Activated CD4-positive, CD25-positive, alpha-beta regulatory T cell treated with anti-CD3 and anti-CD28 coated beads, Interleukin-2, amount 50 U/mL, for 24 hours (primary cell): ENCODE measurements around the gene SLC35F3.

Source experiments
- ATAC-seq, 2 donors: fragments of 150-1000 bp; cut with Tn5 transposase; one replicate each; pipeline ENCODE4 v1.10.0; 2021; ENCODE audit warnings: mild to moderate bottlenecking in 1 of 2, moderate library complexity in 1 of 2

SLC35F3 gene

DNA sequence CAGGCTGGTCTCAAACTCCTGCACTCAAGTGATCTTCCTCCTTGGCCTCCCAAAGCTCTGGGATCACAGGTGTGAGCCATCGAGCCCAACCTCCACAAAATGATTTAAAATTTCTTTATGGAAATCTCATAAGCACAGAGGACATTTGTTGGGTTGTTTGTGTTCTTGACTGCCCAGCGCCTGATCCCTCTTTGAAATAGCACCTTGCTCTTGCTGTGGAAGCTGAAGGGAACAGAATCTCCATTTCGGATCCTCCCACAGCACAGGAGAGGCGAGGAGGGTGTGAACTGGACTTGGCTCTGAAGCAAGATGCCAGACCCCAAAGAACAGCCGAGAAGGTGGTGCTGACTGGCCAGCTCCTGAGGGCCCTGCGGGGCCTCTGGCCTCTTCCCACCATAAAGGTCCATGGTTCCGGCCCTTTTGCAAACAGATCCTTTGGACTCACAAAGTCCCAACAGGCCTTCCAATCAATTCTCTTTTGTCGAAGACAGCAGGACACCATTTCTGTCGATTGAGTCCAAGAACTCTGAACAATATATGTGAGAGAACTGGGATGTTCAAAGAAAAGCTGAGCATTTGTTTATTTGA, 423.2 kb downstream of the SLC35F3 start:
- no peak for ATAC-seq

DNA sequence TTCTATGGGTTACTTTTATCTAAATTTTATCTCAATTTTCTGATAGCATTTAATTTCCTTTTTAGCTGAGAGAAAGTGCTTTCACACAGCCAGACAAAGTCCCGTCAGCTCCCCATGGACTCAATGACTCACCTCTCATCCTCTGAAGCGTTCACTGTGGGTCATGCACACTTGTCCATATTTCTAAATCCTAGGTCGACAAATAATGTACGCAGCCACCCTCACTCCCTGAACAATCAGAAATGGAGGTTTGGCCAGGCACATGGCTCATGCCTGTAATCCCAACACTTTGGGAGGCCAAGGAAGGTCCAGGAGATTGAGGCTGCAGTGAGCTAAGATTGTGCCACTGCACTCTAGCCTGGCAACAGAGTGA, 426.4 kb downstream of the SLC35F3 start:
- ATAC-seq: no peak

GRCh38 chr1:234331507-234331906, 427.0 kb downstream of the SLC35F3 start:
- ATAC-seq: no peak

- no peak for ATAC-seq
Measured at GRCh38 chr1:234336359-234336758, 431.9 kb downstream of the SLC35F3 start.

DNA sequence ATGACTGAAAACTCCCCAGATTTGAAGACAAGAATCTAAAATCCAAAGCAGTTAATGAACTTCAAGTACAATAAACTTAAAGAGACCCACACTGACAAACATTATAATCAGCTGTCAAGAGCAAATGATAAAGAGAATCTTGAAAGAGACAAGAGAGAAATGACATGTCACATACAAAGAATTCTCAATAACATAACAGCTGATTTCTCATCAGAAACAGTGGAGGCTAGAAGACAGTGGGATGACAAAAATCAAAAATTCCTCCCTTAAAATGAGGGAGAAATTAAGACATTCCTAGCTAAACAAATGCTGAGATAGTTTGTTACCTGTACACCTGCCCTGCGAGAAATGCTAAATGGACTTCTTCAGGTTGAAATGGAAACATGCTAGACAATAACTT, 432.8 kb downstream of the SLC35F3 start:
- ATAC-seq: no peak

GRCh38 chr1:234340528-234340927, 436.1 kb downstream of the SLC35F3 start:
- ATAC-seq: no peak

DNA sequence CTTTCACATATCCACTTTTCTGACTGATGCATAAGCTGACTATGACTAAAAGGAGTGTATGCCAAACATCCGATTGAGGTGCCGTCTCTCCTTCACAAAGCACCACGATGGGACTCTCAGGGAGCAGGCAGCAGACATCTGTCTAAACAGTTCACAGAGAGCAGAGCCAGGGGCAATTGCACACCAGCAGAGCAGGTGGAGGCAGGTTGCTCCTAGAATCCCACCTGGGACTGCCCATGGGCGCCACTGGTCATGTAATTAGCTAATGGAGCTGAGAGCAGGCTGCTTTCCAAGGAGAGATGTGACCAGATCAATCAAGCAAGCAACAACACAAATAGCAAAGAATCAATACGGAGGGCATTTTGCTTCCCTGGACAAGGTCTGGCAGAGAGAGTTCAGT, 438.3 kb downstream of the SLC35F3 start:
- ATAC-seq: no peak

DNA sequence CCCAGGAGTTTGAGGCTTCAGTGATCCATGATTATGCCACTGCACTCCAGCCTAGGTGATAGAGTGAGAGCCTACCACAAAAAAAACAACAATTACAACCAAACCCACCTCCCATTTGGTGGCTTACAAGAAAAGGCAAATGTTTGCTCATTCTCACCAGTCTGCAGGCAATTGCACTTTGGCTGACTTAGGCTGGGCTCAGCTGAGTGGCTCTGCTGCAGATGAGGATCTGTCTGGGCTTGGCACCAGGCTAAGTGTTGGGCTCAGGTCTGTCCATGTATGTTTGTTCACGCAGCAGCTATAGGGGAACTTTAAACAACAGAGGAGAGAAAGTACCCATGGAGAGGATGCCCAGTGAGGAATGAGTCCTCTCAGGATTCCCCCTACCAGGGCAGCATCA, 440.8 kb downstream of the SLC35F3 start:
- no peak for ATAC-seq

- no peak for ATAC-seq
Measured at GRCh38 chr1:234348964-234349363, 444.5 kb downstream of the SLC35F3 start.

- ATAC-seq: peak; percentile 71 to 78
Measured at GRCh38 chr1:234355782-234356510, 451.5 kb downstream of the SLC35F3 start.

GRCh38 chr1:234356615-234357269, 452.3 kb downstream of the SLC35F3 start:
- ATAC-seq: peak; percentile 59 to 64

GRCh38 chr1:234357831-234358230, 453.4 kb downstream of the SLC35F3 start:
- ATAC-seq: no peak

GRCh38 chr1:234361102-234361603, 456.7 kb downstream of the SLC35F3 start:
- no peak for ATAC-seq

DNA sequence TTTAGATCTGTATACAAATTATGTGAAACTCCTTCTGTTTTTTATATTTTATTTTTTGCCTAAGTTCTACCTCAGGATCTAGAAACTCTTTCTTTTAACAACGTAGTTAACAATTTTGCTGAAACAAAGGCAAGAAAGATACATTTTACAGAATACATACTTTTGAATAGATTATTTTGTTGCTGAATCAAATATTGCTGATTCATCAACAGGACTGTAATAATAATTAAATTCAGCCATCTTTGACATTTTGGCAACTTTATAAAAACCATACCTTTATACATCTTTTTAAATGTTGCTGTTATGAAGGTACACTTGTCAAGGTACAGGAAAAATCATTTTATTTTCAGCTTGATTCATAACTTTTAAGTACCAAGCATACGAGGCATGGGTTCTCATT, 458.1 kb downstream of the SLC35F3 start:
- no peak for ATAC-seq

DNA sequence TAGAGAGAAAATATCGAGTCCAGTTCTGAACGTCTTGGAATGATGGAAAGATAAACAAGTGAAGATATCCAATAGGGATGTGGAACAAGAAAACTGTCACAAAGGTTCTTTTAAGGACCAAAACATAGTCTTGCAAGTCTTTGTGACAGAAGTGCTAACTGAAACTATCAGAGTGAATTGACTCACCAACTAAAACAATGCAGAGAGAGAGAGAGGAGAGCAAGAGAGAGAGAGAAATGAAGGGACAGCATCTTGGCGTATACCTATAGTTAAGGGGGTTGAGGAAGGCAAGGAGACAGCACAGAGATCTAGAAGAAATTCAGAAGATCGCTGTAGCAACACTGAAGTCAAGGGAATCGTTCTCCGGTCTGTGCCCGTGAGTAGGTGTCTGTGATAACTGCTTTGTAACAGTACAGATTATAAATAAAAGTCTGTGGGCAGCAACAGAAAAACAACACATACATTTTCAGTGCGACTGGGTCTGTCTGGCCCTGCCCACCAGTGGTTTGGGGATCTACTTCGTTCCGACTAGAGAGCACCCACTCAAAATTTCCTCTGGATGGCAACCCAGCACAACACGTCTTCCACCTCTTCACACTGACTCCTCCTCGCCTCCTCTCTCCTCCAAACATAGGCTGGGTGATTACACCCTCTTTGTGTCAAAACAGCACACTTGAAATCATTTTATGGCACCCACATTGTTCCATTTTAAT, 464.0 kb downstream of the SLC35F3 start:
- ATAC-seq: peak; percentile 22 to 30

DNA sequence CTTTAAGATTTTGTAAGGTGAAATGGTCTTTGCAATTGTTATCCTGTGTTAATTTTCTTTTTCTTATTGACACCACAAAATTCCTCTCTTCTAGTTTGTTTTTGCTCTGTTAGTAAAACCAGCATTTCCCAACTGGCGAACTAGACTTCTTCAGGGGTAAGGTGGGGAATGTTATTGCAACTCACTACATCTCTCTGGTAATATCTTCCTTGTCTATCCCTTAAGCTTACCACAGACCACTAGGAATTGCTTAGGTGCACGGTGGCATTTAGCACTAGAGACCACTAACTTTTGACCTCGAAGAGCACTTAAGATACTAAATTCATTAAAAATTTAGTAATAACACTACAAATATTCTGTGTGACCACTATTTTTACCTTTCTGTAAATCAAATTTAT, 464.6 kb downstream of the SLC35F3 start:
- ATAC-seq: no peak

DNA sequence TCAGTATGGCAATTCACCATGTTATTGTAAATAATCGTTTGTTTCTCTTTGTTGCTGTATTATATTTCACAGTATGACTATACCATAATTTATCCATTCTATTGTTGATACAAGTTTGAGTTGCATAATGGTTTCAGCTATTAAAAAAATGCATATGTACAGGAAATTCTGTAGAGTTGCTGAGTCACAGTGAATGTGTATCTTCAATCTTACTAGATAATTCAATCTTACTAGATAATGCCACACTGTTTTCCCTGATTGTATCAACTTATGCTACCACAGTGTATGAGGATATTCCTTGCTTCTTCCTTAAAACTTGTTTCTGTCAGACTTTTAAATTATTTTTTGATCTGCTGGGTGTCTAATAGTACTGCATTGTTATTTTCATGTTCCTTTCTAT, 465.3 kb downstream of the SLC35F3 start:
- ATAC-seq: peak in 1 of 2 donors; percentile 10

GRCh38 chr1:234371414-234371813, 466.9 kb downstream of the SLC35F3 start:
- ATAC-seq: no peak

- ATAC-seq: no peak
Measured at GRCh38 chr1:234372011-234372757, 467.7 kb downstream of the SLC35F3 start.

GRCh38 chr1:234373064-234373958, 468.8 kb downstream of the SLC35F3 start, which contains the start of gene COA6:
Gene COA6 (plus strand): TSS chr1:234373456. CDS start chr1:234373467, 11 bp downstream.
- peak; percentile 82 to 91 for ATAC-seq

- peak; percentile 23 to 24 for ATAC-seq
Measured at GRCh38 chr1:234373959-234374254, 469.4 kb downstream of the SLC35F3 start.
